ENCODE measurements around the gene MEGF8. TPM values are rescaled to one million over a fixed set of nuclear protein-coding genes. Genes with fewer than 3 reads are reported as not detected.
A peak's percentile ranks its signal among the peaks of the same experiment; 100 is the strongest.

The MEGF8 gene
- total RNA-seq, 4 donors from 2014 or later = 10.7 to 21.5 (median 16.1) TPM

DNA sequence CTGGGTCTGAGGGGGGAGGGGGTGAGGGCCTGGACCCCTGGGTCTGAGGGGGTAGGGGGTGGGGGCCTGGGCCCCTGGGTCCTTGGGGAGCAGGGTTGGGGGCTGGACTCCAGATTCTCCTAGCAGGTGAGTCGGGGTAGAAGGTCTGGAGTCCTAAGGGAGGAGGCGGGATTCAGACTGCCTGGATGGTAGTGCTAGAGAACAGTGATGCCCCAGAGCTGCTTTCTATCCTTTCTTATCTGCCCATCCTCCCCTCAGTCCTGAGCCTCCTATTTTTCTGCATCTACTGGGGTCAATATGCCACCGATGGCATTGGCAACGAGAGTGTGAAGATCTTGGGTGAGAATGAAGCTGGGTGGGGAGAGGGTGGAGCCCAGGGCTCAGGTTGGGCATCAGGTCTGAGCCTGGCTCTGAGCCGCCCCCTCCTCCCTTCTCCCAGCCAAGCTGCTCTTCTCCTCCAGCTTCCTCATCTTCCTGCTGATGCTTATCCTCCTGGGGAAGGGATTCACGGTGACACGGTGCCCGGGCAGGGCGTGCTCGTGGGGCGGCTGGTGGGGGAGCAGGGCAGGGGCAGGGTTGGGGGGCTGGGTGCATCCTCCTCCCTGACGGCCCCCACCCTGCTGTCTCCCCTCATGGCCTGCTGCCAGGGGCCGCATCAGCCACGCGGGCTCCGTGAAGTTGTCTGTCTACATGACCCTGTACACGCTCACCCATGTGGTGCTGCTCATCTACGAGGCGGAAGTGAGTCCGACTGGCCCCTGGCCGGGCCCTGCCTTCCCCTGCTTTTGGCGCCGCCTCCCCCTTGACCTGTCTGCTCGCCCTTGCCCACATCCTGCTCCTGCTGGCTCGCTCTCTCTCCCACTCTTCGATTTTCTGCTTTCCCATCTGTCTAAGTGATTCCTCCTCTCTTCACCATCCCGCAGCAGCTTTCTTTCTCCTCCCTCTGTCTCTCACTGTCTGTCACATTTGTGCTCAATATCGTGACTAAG, 8.9 kb upstream of the MEGF8 start:
- peaks cover 29% of the 10 kb centered on the region for H3K27me3 ChIP-seq
- no peak for DNase-seq (ENCODE audit: low spot score in 2 of 2)
- TF ChIP-seq POLR2AphosphoS5 (IDR thresholded peaks at IDR 0.05) (no peak), POLR2A (IDR thresholded peaks at IDR 0.05) (no peak), EP300 (IDR thresholded peaks at IDR 0.05) (no peak)
- TF ChIP-seq, protein P1, sequence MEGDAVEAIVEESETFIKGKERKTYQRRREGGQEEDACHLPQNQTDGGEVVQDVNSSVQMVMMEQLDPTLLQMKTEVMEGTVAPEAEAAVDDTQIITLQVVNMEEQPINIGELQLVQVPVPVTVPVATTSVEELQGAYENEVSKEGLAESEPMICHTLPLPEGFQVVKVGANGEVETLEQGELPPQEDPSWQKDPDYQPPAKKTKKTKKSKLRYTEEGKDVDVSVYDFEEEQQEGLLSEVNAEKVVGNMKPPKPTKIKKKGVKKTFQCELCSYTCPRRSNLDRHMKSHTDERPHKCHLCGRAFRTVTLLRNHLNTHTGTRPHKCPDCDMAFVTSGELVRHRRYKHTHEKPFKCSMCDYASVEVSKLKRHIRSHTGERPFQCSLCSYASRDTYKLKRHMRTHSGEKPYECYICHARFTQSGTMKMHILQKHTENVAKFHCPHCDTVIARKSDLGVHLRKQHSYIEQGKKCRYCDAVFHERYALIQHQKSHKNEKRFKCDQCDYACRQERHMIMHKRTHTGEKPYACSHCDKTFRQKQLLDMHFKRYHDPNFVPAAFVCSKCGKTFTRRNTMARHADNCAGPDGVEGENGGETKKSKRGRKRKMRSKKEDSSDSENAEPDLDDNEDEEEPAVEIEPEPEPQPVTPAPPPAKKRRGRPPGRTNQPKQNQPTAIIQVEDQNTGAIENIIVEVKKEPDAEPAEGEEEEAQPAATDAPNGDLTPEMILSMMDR (IDR thresholded peaks at IDR 0.05) = no peak
- no peak overlapping the region for H3K4me3 ChIP-seq
- H3K27ac ChIP-seq = no peak overlapping the region
- WGBS = 44% methylated on average over 21 of the region's 28 CpGs
- H3K36me3 ChIP-seq = no peaks in the 10 kb centered on the region
- H3K4me1 ChIP-seq = peaks cover 19% of the 10 kb centered on the region
- no peaks in the 10 kb centered on the region for H3K9me3 ChIP-seq

DNA sequence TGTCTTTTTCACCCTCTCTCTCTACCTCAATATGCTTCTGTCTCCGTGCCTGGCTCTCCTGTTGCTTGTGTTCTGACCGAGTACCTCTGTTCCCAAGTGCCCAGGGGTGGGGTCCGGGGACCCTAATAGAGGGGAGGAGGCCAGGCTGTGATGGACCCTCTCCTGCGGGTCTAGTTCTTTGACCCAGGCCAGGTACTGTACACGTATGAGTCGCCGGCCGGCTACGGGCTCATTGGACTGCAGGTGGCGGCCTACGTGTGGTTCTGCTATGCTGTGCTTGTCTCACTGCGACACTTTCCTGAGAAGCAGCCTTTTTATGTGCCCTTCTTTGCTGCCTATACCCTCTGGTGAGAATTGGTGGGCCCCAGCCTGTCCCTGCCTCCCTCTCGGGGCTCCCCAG, 7.9 kb upstream of the MEGF8 start:
- Histone ChIP-seq H3K4me3 (no peak overlapping the region), H3K9me3 (no peaks in the 10 kb centered on the region), H3K4me1 (peaks cover 18% of the 10 kb centered on the region), H3K36me3 (no peaks in the 10 kb centered on the region), H3K27ac (no peak overlapping the region), H3K27me3 (peaks cover 32% of the 10 kb centered on the region)
- no peak for DNase-seq (ENCODE audit: low spot score in 2 of 2)
- TF ChIP-seq POLR2A (IDR thresholded peaks at IDR 0.05) (no peak), EP300 (IDR thresholded peaks at IDR 0.05) (no peak), POLR2AphosphoS5 (IDR thresholded peaks at IDR 0.05) (no peak)
- TF ChIP-seq, protein P1 (IDR thresholded peaks at IDR 0.05) = no peak
- 87% methylated on average over 13 of the region's 13 CpGs for WGBS

DNA sequence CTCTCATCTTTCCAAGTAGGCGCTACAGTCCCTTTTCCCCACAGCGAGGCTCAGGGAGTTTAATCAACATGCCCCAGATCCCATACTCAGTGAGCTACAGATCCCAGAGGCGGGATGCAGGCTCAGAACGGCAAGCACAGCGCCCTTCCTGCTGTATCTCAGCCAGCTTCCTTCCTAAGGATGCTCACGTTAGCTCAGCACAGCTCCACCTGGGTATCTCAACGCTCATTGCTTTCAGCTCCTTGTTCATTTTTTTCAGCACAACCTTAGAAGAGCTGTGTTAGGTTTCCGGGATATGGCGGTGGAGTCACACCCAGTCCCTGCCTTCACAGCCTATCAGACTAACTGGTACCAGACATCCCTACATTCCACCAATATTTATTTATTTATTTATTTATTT, 3.1 kb upstream of the MEGF8 start:
- peaks cover 32% of the 10 kb centered on the region for H3K4me1 ChIP-seq
- peaks cover 28% of the 10 kb centered on the region for H3K27me3 ChIP-seq
- H3K4me3 ChIP-seq = no peak overlapping the region
- no peaks in the 10 kb centered on the region for H3K9me3 ChIP-seq
- H3K36me3 ChIP-seq = no peaks in the 10 kb centered on the region
- TF ChIP-seq, protein P1 (IDR thresholded peaks at IDR 0.05) = no peak
- TF ChIP-seq POLR2AphosphoS5 (IDR thresholded peaks at IDR 0.05) (no peak), EP300 (IDR thresholded peaks at IDR 0.05) (no peak), POLR2A (IDR thresholded peaks at IDR 0.05) (no peak)
- DNase-seq (ENCODE audit: low spot score in 2 of 2) = no peak
- WGBS = 55% methylated on average over 9 of the region's 9 CpGs
- H3K27ac ChIP-seq = no peak overlapping the region

DNA sequence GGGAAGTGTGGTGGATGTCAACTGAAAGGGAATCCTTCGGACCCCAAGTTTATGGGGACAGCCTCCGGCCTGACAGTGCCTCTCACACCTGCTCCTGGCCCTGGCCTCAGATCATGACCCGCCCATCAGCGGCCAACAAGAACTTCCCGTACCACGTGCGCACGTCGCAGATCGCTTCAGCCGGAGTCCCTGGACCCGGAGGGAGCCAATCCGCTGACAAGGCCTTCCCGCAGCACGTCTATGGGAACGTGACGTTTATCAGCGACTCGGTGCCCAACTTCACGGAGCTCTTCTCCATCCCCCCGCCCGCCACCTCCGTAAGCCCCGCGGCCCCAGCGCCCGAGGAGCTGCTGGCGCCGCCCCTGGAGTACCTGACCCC, 2.0 kb upstream of the MEGF8 start:
- H3K4me3 ChIP-seq = peak overlapping the region; percentile 92
- H3K4me1 ChIP-seq = peaks cover 36% of the 10 kb centered on the region
- H3K27me3 ChIP-seq = peaks cover 28% of the 10 kb centered on the region
- 53% methylated on average over 20 of the region's 29 CpGs for WGBS
- TF ChIP-seq, protein P1 (IDR thresholded peaks at IDR 0.05) = no peak
- TF ChIP-seq POLR2A (IDR thresholded peaks at IDR 0.05) (no peak), EP300 (IDR thresholded peaks at IDR 0.05) (no peak), POLR2AphosphoS5 (IDR thresholded peaks at IDR 0.05) (no peak)
- no peak overlapping the region for H3K27ac ChIP-seq
- H3K9me3 ChIP-seq = no peaks in the 10 kb centered on the region
- DNase-seq (ENCODE audit: low spot score in 2 of 2) = no peak
- H3K36me3 ChIP-seq = no peaks in the 10 kb centered on the region

DNA sequence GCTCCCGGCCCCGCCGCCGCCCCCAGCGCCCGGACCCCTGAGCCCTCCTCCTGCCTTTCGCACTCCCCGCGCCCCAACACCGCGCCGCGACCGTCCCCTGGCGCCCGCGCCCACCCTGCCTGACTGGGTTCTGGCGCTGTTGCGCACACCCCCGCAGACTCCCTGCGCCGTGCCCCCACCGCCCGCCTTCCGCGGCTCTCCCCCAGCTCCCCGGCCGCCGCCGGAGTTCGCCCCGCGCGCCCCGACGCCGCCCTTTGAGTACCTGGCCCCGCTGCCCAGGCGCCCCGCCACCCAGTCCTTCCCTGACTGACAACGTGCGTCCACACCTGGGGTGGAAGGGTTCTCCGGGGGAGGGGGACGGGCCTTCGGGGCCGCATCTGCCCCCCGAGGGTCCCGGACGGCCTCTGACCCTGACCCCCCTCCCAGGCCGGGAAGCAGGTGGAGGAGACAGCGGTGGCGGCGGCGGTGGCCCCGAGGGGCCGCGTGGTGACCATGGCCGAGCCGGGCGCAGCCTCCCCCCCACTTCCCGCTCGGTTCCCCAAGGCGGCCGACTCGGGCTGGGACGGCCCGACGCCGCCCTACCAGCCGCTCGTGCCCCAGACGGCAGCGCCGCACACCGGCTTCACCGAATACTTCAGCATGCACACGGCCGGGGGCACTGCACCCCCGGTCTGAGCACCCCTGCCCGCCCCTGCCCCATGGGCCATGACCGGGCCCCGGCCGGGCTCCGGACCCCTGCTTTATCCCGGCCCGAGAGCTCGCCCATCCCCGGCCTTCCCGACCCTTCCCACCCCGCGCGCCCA, 1.4 kb upstream of the MEGF8 start:
- WGBS = 15% methylated on average over 34 of the region's 92 CpGs
- H3K36me3 ChIP-seq = no peaks in the 10 kb centered on the region
- H3K4me1 ChIP-seq = peaks cover 36% of the 10 kb centered on the region
- no peaks in the 10 kb centered on the region for H3K9me3 ChIP-seq
- peaks cover 28% of the 10 kb centered on the region for H3K27me3 ChIP-seq
- DNase-seq (ENCODE audit: low spot score in 2 of 2) = no peak
- H3K27ac ChIP-seq = no peak overlapping the region
- TF ChIP-seq EP300 (IDR thresholded peaks at IDR 0.05) (no peak), POLR2A (IDR thresholded peaks at IDR 0.05) (no peak), POLR2AphosphoS5 (IDR thresholded peaks at IDR 0.05) (no peak)
- TF ChIP-seq, protein P1 (IDR thresholded peaks at IDR 0.05) = peak in 1 of 2 donors; percentile 11
- H3K4me3 ChIP-seq = peak overlapping the region; percentile 92

All from suprapubic skin (tissue), 4 donors.